ENCODE measurements around the gene IRGQ.

Gene IRGQ

DNA sequence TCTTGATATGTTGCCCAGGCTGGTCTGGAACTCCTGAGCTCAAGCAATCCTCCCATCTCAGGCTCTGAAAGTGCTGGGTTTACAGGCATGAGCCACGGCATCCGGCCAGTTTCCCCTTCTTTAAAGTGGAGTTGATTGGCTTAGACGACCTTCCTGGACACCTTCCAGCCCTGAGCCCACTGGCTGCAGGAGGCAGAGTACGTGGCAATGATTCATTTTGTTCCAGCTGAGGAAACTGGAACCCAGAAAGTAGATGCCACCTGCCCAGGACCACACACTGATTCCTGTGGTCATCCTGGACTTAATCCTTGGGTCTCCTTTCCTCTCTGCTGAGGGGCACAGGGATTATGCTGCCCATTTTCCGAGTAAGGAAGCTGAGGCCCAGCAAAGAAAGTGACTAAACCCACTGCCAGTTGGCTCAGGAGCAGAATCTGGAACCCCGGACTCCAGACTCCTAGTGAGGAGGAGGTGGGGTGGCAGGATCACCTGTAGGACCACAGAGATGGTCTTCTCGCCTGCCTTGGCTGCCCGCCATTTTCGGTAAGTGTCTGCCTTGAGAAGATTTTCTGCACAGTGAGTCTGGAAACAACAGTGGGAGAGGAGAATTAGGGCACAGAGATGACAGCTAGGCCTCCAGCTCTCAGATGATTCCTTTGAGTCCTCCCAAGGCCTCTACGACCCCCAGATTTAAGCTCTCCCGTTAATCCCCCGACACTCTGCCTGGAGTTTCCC is 21.3 kb downstream of the IRGQ start:
- WGBS (ENCODE audit: extremely low coverage, insufficient coverage, insufficient read length): no CpG with 5 or more reads among the region's 12 CpGs
- Histone ChIP-seq H2BK5ac (ENCODE audit: low read depth, low read length, poor library complexity) (no peak overlapping the region), H4K91ac (ENCODE audit: low read depth, low read length) (peak overlapping the region; percentile 54), H3K27me3 (ENCODE audit: insufficient read depth, low read length) (no peaks in the 10 kb centered on the region), H3K18ac (ENCODE audit: low read length) (peak overlapping the region; percentile 27), H3K4me2 (ENCODE audit: low read length) (peak overlapping the region; percentile 87), H3K4ac (ENCODE audit: low read depth, low read length) (peak overlapping the region; percentile 54), H3K27ac (ENCODE audit: low read depth, low read length) (no peak overlapping the region), H4K8ac (ENCODE audit: low read depth, low read length) (peak overlapping the region; percentile 64), H3K4me3 (ENCODE audit: low read depth, low read length) (peak overlapping the region; percentile 98), H3K14ac (ENCODE audit: low read length) (peak overlapping the region; percentile 36), H3K36me3 (ENCODE audit: control insufficient read depth in 1 of 2, insufficient read depth in 2 of 2, low read length in 2 of 2) (peaks cover 2 to 9% of the 10 kb centered on the region in 2 experiments), H3K79me1 (ENCODE audit: low read length) (peaks cover 4% of the 10 kb centered on the region), H3K23ac (ENCODE audit: low read length) (no peak overlapping the region), H3K9me3 (ENCODE audit: insufficient read depth, low read depth, low read length) (no peaks in the 10 kb centered on the region), H3K9ac (ENCODE audit: low read length) (peak overlapping the region; percentile 96), H4K12ac (ENCODE audit: low read depth, low read length) (peak overlapping the region; percentile 66), H3K4me1 (ENCODE audit: control insufficient read depth in 1 of 2, insufficient read depth in 2 of 2, low read length in 2 of 2) (peaks cover 3 to 10% of the 10 kb centered on the region in 2 experiments), H3K79me2 (ENCODE audit: control insufficient read depth, insufficient read depth, low read length, poor library complexity) (peaks cover 4% of the 10 kb centered on the region), H2BK120ac (ENCODE audit: insufficient read depth, low read length, poor library complexity) (no peak overlapping the region), H2BK12ac (ENCODE audit: low read length) (no peak overlapping the region), H2AK5ac (ENCODE audit: low read length) (peak overlapping the region; percentile 4), H2AFZ (ENCODE audit: insufficient read depth, low read length, poor library complexity) (no peak overlapping the region)
- no peak for DNase-seq

DNA sequence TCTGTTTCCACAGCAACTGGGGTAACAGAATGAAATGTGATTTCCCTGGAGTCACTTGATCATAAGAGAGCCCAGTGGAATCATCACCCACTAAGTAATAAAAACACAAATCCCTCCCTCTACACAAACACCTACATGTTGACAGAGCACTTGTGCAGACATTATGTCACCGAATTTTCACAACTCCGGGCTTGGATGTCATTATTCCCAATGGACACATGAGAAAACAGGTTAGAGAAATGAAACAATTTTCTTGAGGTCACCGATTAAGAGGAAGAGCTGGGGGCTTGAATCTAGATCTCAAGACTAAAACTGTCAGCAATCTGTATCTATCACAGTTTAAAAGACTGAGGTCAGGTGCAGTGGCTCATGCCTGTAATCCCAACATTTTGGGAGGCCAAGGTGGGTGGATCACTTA is 23.8 kb downstream of the IRGQ start:
- no peaks in the 10 kb centered on the region for H3K9me3 ChIP-seq (ENCODE audit: insufficient read depth, low read depth, low read length)
- no peak overlapping the region for H3K4ac ChIP-seq (ENCODE audit: low read depth, low read length)
- no peak overlapping the region for H4K12ac ChIP-seq (ENCODE audit: low read depth, low read length)
- H2BK5ac ChIP-seq (ENCODE audit: low read depth, low read length, poor library complexity): no peak overlapping the region
- peaks cover 4% of the 10 kb centered on the region for H3K79me2 ChIP-seq (ENCODE audit: control insufficient read depth, insufficient read depth, low read length, poor library complexity)
- no peak overlapping the region for H4K8ac ChIP-seq (ENCODE audit: low read depth, low read length)
- no peak overlapping the region for H2AFZ ChIP-seq (ENCODE audit: insufficient read depth, low read length, poor library complexity)
- no peak overlapping the region for H4K91ac ChIP-seq (ENCODE audit: low read depth, low read length)
- H3K4me2 ChIP-seq (ENCODE audit: low read length): no peak overlapping the region
- peaks cover 3 to 10% of the 10 kb centered on the region in 2 experiments for H3K4me1 ChIP-seq (ENCODE audit: control insufficient read depth in 1 of 2, insufficient read depth in 2 of 2, low read length in 2 of 2)
- H3K9ac ChIP-seq (ENCODE audit: low read length): no peak overlapping the region
- H3K4me3 ChIP-seq (ENCODE audit: low read depth, low read length): no peak overlapping the region
- H3K27ac ChIP-seq (ENCODE audit: low read depth, low read length): no peak overlapping the region
- H3K27me3 ChIP-seq (ENCODE audit: insufficient read depth, low read length): no peaks in the 10 kb centered on the region
- no peak overlapping the region for H2BK120ac ChIP-seq (ENCODE audit: insufficient read depth, low read length, poor library complexity)
- H3K18ac ChIP-seq (ENCODE audit: low read length): no peak overlapping the region
- H3K36me3 ChIP-seq (ENCODE audit: control insufficient read depth in 1 of 2, insufficient read depth in 2 of 2, low read length in 2 of 2): peaks cover 2 to 9% of the 10 kb centered on the region in 2 experiments
- H3K14ac ChIP-seq (ENCODE audit: low read length): no peak overlapping the region
- no peak overlapping the region for H2BK12ac ChIP-seq (ENCODE audit: low read length)
- H3K23ac ChIP-seq (ENCODE audit: low read length): no peak overlapping the region
- no peak for DNase-seq
- H2AK5ac ChIP-seq (ENCODE audit: low read length): no peak overlapping the region
- WGBS (ENCODE audit: extremely low coverage, insufficient coverage, insufficient read length): no CpG with 5 or more reads among the region's 3 CpGs
- H3K79me1 ChIP-seq (ENCODE audit: low read length): peaks cover 4% of the 10 kb centered on the region

DNA sequence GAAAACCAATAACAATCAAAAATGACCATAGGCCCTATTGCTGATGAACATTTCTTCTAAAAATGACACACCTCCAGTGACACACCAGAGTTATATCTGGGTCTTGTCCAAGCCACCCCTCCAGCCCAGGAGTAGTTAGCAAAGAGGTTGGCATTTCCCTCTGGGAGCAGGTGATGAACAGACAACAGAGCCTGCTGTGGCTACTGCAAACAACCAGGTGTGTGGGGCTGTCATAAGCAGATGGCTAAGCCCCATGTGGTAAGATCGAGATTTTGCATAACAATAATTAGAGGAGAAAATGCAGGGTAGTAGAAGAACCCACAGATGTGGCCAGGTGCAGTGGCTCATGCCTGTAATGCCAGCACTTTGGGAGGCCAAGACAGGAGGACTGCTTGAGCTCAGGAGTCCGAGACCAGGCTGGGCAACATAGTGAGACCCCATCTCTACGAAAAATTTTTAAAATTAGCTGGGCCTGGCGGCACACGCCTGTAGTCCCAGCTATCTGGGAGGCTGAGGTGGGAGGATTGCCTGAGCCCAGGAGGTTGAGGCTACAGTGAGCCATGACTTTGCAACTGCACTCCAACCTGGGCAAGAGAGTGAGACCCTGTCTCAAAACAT is 25.7 kb downstream of the IRGQ start:
- no peak overlapping the region for H2BK120ac ChIP-seq (ENCODE audit: insufficient read depth, low read length, poor library complexity)
- no peak overlapping the region for H3K4ac ChIP-seq (ENCODE audit: low read depth, low read length)
- no peak overlapping the region for H2BK12ac ChIP-seq (ENCODE audit: low read length)
- no peak overlapping the region for H3K27ac ChIP-seq (ENCODE audit: low read depth, low read length)
- H3K4me2 ChIP-seq (ENCODE audit: low read length): no peak overlapping the region
- no peak overlapping the region for H3K14ac ChIP-seq (ENCODE audit: low read length)
- H3K36me3 ChIP-seq (ENCODE audit: control insufficient read depth in 1 of 2, insufficient read depth in 2 of 2, low read length in 2 of 2): peaks cover 2 to 9% of the 10 kb centered on the region in 2 experiments
- H3K23ac ChIP-seq (ENCODE audit: low read length): no peak overlapping the region
- peaks cover 2% of the 10 kb centered on the region for H3K79me1 ChIP-seq (ENCODE audit: low read length)
- no peaks in the 10 kb centered on the region for H3K27me3 ChIP-seq (ENCODE audit: insufficient read depth, low read length)
- DNase-seq: peak; percentile 15 to 19
- no peak overlapping the region for H2AK5ac ChIP-seq (ENCODE audit: low read length)
- no peak overlapping the region for H4K12ac ChIP-seq (ENCODE audit: low read depth, low read length)
- no peak overlapping the region for H4K91ac ChIP-seq (ENCODE audit: low read depth, low read length)
- no peak overlapping the region for H4K8ac ChIP-seq (ENCODE audit: low read depth, low read length)
- H3K18ac ChIP-seq (ENCODE audit: low read length): no peak overlapping the region
- H3K4me1 ChIP-seq (ENCODE audit: control insufficient read depth in 1 of 2, insufficient read depth in 2 of 2, low read length in 2 of 2): peaks cover 0 to 6% of the 10 kb centered on the region in 2 experiments
- no peaks in the 10 kb centered on the region for H3K9me3 ChIP-seq (ENCODE audit: insufficient read depth, low read depth, low read length)
- no peak overlapping the region for H3K4me3 ChIP-seq (ENCODE audit: low read depth, low read length)
- H3K9ac ChIP-seq (ENCODE audit: low read length): no peak overlapping the region
- H3K79me2 ChIP-seq (ENCODE audit: control insufficient read depth, insufficient read depth, low read length, poor library complexity): peaks cover 4% of the 10 kb centered on the region
- no peak overlapping the region for H2BK5ac ChIP-seq (ENCODE audit: low read depth, low read length, poor library complexity)
- no CpG with 5 or more reads among the region's 5 CpGs for WGBS (ENCODE audit: extremely low coverage, insufficient coverage, insufficient read length)
- no peak overlapping the region for H2AFZ ChIP-seq (ENCODE audit: insufficient read depth, low read length, poor library complexity)

DNA sequence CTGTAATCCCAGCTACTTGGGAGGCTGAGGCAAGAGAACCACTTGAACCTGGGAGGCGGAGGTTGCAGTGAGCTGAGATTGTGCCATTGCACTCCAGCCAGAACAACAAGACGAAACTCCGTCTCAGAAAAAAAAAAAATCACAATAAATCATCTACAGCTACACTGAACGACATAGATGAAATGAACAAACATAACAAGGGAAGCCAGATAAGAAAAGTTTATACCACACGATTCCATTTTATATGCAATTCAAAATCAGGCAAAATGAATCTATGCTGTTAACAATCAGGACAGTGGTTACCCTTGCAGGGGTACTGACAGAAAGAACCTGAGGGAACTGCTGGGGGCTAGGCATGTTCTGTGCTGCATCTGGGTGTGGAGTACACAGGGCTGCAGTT is 26.3 kb downstream of the IRGQ start:
- Histone ChIP-seq H3K79me1 (ENCODE audit: low read length) (no peaks in the 10 kb centered on the region), H2AK5ac (ENCODE audit: low read length) (no peak overlapping the region), H4K8ac (ENCODE audit: low read depth, low read length) (no peak overlapping the region), H3K23ac (ENCODE audit: low read length) (no peak overlapping the region), H3K9ac (ENCODE audit: low read length) (no peak overlapping the region), H3K4me3 (ENCODE audit: low read depth, low read length) (no peak overlapping the region), H2BK12ac (ENCODE audit: low read length) (no peak overlapping the region), H3K4ac (ENCODE audit: low read depth, low read length) (no peak overlapping the region), H4K12ac (ENCODE audit: low read depth, low read length) (no peak overlapping the region), H3K9me3 (ENCODE audit: insufficient read depth, low read depth, low read length) (no peaks in the 10 kb centered on the region), H3K79me2 (ENCODE audit: control insufficient read depth, insufficient read depth, low read length, poor library complexity) (no peaks in the 10 kb centered on the region), H3K4me2 (ENCODE audit: low read length) (no peak overlapping the region), H3K4me1 (ENCODE audit: control insufficient read depth in 1 of 2, insufficient read depth in 2 of 2, low read length in 2 of 2) (peaks cover 0 to 4% of the 10 kb centered on the region in 2 experiments), H3K18ac (ENCODE audit: low read length) (no peak overlapping the region), H3K27ac (ENCODE audit: low read depth, low read length) (no peak overlapping the region), H3K27me3 (ENCODE audit: insufficient read depth, low read length) (no peaks in the 10 kb centered on the region), H3K36me3 (ENCODE audit: control insufficient read depth in 1 of 2, insufficient read depth in 2 of 2, low read length in 2 of 2) (peaks cover 2 to 9% of the 10 kb centered on the region in 2 experiments), H2AFZ (ENCODE audit: insufficient read depth, low read length, poor library complexity) (no peak overlapping the region), H4K91ac (ENCODE audit: low read depth, low read length) (no peak overlapping the region), H2BK5ac (ENCODE audit: low read depth, low read length, poor library complexity) (no peak overlapping the region), H2BK120ac (ENCODE audit: insufficient read depth, low read length, poor library complexity) (no peak overlapping the region), H3K14ac (ENCODE audit: low read length) (no peak overlapping the region)
- DNase-seq: no peak
- no CpG with 5 or more reads among the region's 5 CpGs for WGBS (ENCODE audit: extremely low coverage, insufficient coverage, insufficient read length)
